ENCODE data around the gene PCDHA8.
"Not testable (repeated sequence)": the region's sequence is repeated elsewhere in the genome, so short reads cannot be mapped to it uniquely, and the experiment has no call there.

The PCDHA8 gene

DNA sequence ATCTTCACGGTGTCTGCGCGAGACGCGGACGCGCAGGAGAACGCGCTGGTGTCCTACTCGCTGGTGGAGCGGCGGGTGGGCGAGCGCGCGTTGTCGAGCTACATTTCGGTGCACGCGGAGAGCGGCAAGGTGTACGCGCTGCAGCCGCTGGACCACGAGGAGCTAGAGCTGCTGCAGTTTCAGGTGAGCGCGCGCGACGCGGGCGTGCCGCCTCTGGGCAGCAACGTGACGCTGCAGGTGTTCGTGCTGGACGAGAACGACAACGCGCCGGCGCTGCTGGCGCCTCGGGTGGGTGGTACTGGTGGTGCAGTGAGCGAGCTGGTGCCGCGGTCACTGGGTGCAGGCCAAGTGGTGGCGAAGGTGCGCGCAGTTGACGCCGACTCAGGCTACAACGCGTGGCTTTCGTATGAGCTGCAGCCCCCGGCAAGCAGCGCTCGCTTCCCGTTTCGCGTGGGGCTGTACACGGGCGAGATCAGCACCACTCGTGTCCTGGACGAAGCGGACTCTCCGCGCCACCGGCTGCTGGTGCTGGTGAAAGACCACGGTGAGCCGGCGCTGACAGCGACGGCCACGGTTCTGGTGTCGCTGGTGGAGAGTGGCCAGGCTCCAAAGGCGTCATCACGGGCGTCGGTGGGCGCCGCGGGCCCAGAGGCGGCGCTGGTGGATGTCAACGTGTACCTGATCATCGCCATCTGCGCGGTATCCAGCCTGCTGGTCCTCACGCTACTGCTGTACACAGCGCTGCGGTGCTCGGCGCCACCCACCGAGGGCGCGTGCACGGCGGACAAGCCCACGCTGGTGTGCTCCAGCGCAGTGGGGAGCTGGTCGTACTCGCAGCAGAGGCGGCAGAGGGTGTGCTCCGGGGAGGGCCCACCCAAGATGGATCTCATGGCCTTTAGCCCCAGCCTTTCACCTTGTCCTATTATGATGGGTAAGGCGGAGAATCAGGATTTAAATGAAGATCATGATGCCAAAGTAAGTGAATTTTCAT, 11.2 kb upstream of the PCDHA8 start:
- DNase-seq = not testable (repeated sequence)

- no peak for DNase-seq
These were observed 7.0 kb upstream of the PCDHA8 start, which contains the start of gene PCDHA7 for GRCh38 chr5:140833993-140834392. Gene PCDHA7, plus strand, starts transcription at chr5:140834269. Its CDS starts 115 bp downstream, at chr5:140834384.

GRCh38 chr5:140834439-140835008, 6.5 kb upstream of the PCDHA8 start:
- not testable (repeated sequence) for DNase-seq

DNA sequence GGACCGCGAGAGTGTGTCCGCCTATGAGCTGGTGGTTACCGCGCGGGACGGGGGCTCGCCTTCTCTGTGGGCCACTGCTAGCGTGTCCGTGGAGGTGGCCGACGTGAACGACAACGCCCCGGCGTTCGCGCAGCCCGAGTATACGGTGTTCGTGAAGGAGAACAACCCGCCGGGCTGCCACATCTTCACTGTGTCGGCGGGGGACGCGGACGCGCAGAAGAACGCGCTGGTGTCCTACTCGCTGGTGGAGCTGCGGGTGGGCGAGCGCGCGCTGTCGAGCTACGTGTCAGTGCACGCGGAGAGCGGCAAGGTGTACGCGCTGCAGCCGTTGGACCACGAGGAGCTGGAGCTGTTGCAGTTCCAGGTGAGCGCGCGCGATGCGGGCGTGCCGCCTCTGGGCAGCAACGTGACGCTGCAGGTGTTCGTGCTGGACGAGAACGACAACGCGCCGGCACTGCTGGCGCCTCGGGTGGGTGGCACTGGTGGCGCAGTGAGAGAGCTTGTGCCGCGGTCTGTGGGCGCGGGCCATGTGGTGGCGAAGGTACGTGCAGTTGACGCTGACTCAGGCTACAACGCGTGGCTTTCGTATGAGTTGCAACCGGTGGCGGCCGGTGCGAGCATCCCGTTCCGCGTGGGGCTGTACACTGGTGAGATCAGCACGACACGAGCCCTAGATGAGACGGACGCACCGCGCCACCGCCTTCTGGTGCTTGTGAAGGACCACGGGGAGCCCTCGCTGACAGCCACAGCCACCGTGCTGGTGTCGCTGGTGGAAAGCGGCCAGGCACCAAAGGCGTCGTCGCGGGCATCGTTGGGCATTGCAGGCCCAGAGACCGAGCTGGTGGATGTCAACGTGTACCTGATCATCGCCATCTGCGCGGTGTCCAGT, 5.1 kb upstream of the PCDHA8 start:
- no peak for DNase-seq

- DNase-seq = no peak
These were observed 2.1 kb downstream of the PCDHA8 start for GRCh38 chr5:140842798-140843733.

- not testable (repeated sequence) for DNase-seq
These were observed 7.4 kb downstream of the PCDHA8 start, which contains the start of gene PCDHA9 for GRCh38 chr5:140848139-140849102. Gene PCDHA9, plus strand, starts transcription at chr5:140848382. Its CDS starts 114 bp downstream, at chr5:140848496.

DNA sequence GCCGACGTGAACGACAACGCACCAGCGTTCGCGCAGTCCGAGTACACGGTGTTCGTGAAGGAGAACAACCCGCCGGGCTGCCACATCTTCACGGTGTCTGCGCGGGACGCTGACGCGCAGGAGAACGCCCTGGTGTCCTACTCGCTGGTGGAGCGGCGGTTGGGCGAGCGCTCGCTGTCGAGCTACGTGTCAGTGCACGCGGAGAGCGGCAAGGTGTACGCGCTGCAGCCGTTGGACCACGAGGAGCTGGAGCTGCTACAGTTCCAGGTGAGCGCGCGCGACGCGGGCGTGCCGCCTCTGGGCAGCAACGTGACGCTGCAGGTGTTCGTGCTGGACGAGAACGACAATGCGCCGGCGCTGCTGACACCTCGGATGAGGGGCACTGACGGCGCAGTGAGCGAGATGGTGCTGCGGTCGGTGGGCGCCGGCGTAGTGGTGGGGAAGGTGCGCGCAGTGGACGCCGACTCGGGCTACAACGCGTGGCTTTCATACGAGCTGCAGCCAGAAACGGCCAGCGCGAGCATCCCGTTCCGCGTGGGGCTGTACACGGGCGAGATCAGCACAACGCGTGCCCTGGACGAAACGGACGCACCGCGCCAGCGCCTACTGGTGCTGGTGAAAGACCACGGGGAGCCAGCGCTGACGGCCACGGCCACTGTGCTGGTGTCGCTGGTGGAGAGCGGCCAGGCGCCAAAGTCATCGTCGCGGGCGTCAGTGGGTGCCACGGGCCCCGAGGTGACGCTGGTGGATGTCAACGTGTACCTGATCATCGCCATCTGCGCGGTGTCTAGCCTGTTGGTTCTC, 9.0 kb downstream of the PCDHA8 start:
- not testable (repeated sequence) for DNase-seq

DNA sequence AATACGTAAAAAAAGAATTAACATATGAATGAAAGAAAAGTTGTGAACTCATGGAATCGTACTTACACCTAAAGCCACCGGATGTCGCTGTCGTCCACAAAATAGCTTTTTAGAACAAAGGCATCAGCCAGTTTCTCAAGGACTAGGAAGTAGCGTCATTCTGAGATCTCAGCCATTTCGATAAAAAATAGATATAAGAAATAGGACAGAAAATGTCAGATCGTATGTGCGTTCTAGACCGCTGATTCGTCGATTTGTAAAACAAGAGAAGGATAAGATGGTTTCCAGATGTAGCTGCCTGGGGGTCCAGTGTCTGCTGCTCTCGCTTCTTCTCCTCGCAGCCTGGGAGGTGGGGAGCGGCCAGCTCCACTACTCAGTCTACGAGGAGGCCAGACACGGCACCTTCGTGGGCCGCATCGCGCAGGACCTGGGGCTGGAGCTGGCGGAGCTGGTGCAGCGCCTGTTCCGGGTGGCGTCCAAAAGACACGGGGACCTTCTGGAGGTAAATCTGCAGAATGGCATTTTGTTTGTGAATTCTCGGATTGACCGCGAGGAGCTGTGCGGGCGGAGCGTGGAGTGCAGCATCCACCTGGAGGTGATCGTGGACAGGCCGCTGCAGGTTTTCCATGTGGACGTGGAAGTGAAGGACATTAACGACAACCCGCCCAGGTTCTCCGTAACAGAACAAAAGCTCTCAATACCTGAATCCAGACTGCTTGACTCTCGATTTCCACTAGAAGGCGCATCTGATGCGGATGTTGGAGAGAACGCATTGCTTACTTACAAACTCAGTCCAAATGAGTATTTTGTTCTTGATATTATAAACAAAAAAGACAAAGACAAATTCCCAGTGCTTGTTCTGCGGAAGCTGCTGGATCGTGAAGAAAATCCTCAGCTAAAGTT, 15.0 kb downstream of the PCDHA8 start, which contains the start of gene PCDHA10:
Gene PCDHA10, plus strand, starts transcription at position 126 of the 903 bp plus-strand sequence. Its CDS starts 152 bp downstream, at position 278.
- DNase-seq = no peak

DNA sequence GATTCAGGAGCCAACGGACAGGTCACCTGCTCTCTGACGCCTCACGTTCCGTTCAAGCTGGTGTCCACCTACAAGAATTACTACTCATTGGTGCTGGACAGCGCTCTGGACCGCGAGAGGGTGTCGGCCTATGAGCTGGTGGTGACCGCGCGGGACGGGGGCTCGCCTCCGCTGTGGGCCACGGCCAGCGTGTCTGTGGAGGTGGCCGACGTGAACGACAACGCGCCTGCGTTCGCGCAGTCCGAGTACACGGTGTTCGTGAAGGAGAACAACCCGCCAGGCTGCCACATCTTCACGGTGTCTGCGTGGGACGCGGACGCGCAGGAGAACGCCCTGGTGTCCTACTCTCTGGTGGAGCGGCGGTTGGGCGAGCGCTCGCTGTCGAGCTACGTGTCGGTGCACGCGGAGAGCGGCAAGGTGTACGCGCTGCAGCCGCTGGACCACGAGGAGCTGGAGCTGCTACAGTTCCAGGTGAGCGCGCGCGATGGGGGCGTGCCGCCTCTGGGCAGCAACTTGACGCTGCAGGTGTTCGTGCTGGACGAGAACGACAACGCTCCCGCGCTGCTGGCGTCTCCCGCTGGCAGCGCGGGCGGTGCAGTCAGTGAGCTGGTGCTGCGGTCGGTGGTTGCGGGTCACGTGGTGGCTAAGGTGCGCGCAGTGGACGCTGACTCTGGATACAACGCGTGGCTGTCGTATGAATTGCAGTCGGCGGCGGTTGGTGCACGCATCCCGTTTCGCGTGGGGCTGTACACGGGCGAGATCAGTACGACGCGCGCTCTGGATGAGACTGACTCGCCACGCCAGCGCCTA, 16.4 kb downstream of the PCDHA8 start:
- DNase-seq = no peak

GRCh38 chr5:140857987-140858240, 16.9 kb downstream of the PCDHA8 start:
- DNase-seq = no peak

DNA sequence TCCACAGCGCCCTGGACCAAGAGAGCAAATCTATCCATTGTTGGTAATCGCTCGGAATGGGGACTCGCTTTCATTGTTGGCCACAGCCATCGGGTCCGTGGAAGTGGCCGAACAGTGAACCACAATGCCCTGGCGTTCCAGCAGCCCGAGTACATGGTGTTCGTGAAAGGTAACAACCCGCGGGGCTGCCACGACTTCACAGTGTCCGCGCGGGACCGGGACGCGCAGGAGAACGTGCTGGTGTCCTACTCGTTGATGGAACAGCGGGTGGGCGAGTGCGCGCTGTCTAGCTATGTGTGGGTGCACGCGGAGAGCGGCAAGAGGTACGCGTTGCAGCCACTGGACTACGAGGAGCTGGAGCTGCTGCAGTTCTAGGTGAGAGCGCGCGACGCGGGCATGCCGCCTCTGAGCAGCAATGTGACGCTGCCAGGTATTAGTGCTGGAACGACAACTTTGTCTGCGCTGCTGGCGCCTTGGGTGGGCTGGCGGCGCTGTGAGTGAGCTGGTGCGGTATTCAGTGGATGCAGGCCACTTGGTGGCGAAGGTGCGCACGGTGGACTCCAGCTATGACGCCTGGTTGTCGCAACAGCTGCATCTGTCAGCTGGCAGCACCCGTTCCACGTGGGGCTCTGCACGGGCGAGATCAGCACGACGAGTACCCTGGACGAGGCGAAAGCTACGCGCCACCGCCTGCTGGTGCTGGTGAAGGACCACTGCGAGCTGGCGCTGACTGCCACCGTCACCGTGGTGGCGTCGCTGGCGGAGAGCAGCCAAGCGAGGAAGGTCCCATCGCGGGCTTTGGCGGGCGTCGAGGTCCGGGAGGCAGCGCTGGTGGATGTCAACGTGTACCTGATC, 21.7 kb downstream of the PCDHA8 start:
- no peak for DNase-seq

DNA sequence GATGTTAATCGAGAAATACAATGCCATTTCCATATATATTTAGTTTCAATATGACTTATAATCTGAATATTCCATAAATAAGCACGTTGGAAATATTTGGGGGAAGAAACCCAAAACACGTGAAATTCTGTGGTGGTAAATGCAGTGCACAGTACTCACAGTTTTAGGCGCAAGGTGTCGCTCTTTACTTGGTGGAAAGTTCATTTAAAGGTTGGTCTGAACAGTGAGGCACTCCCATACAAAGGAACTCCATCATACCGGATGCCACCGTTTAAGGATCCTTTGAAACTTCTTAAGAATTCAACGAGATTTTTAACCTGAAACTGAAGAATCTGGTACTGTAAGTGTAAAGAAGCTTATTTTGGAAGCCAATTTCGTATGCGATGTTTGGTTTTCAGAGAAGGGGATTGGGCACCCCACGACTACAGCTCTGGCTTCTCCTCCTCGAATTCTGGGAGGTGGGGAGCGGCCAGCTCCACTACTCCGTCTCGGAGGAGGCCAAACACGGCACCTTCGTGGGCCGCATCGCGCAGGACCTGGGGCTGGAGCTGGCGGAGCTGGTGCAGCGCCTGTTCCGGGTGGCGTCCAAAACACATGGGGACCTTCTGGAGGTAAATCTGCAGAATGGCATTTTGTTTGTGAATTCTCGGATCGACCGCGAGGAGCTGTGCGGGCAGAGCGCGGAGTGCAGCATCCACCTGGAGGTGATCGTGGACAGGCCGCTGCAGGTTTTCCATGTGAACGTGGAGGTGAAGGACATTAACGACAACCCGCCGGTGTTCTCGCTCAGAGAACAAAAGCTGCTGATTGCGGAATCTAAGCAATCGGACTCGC, 28.0 kb downstream of the PCDHA8 start, which contains the start of gene PCDHA11:
Gene PCDHA11, plus strand, starts transcription at position 237 of the 834 bp plus-strand sequence. Its CDS starts 147 bp downstream, at position 384.
- DNase-seq = no peak

- DNase-seq = no peak
These were observed 28.5 kb downstream of the PCDHA8 start for GRCh38 chr5:140869555-140869886.

DNA sequence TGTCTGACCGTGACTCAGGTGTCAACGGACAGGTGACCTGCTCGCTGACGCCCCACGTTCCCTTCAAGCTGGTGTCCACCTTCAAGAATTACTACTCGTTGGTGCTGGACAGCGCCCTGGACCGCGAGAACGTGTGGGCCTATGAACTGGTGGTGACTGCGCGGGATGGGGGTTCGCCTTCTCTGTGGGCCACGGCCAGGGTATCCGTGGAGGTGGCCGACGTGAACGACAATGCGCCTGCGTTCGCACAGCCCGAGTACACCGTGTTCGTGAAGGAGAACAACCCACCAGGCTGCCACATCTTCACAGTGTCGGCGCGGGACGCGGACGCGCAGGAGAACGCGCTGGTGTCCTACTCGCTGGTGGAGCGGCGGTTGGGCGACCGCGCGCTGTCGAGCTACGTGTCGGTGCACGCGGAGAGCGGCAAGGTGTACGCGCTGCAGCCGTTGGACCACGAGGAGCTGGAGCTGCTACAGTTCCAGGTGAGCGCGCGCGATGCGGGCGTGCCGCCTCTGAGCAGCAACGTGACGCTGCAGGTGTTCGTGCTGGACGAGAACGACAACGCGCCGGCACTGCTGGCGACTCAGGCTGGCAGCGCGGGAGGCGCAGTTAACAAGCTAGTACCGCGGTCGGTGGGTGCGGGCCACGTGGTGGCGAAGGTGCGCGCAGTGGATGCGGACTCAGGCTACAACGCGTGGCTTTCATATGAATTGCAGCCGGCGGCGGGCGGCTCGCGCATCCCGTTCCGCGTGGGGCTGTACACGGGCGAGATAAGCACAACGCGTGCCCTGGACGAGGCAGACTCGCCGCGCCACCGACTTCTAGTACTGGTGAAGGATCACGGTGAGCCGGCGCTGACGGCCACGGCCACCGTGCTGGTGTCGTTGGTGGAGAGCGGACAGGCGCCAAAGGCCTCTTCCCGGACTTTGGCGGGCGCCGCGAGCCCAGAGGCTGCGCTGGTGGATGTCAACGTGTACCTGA, 29.5 kb downstream of the PCDHA8 start:
- DNase-seq = no peak
